B cell (primary cell): ENCODE measurements around the gene GMPPB.
"Not testable (repeated sequence)": the region's sequence is repeated elsewhere in the genome, so short reads cannot be mapped to it uniquely, and the experiment has no call there.

Source experiments
- EZH2 ChIP-seq: IDR thresholded peaks from 2 replicates; pipeline ENCODE4 v1.6.1; 2012; ENCODE audit warnings: borderline replicate concordance, low read depth, mild to moderate bottlenecking, moderate library complexity, low read length; ENCODE audit not compliant: insufficient read depth, poor library complexity, severe bottlenecking
- TF ChIP-seq, protein P1 (sequence below): fragments of 200-600 bp; IDR thresholded peaks from one replicate; pipeline ENCODE4 v1.8.0; 2022; ENCODE audit warnings: antibody characterized with exemption, mild to moderate bottlenecking

DNA sequence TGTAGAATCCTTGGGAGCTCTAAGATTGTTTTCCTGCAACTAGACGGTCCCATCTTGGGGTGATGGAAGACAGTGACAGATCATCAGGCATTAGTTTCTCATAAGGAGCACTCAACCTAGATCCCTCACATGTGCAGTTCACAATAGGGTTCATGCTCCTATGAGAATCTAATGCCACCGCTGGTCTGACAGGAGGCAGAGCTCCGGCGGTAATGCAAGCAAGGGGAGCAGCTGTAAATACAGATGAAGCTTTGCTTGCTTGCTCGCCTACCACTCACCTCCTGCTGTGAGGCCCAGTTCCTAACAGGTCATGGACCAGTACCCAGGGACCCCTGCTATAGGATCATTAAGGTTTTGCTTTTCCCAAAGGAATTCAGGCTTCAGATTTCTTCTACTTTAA, 25.1 kb upstream of the GMPPB start:
- TF ChIP-seq, protein P1, sequence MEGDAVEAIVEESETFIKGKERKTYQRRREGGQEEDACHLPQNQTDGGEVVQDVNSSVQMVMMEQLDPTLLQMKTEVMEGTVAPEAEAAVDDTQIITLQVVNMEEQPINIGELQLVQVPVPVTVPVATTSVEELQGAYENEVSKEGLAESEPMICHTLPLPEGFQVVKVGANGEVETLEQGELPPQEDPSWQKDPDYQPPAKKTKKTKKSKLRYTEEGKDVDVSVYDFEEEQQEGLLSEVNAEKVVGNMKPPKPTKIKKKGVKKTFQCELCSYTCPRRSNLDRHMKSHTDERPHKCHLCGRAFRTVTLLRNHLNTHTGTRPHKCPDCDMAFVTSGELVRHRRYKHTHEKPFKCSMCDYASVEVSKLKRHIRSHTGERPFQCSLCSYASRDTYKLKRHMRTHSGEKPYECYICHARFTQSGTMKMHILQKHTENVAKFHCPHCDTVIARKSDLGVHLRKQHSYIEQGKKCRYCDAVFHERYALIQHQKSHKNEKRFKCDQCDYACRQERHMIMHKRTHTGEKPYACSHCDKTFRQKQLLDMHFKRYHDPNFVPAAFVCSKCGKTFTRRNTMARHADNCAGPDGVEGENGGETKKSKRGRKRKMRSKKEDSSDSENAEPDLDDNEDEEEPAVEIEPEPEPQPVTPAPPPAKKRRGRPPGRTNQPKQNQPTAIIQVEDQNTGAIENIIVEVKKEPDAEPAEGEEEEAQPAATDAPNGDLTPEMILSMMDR = not testable (repeated sequence)
- not testable (repeated sequence) for TF ChIP-seq EZH2
